GM10266 (cell line): ENCODE results near the gene MARK4.

Source experiments
- DNase-seq: peaks from one replicate; pipeline ENCODE4 v3.0.0; 2012; ENCODE audit errors: extremely low spot score
- TF ChIP-seq, protein P1 (sequence below): IDR thresholded peaks from 2 replicates; pipeline ENCODE4 v1.5.1; 2012; ENCODE audit warnings: mild to moderate bottlenecking, low read depth; ENCODE audit not compliant: control insufficient read depth, insufficient read depth; ENCODE audit errors: missing control alignments

Gene MARK4

DNA sequence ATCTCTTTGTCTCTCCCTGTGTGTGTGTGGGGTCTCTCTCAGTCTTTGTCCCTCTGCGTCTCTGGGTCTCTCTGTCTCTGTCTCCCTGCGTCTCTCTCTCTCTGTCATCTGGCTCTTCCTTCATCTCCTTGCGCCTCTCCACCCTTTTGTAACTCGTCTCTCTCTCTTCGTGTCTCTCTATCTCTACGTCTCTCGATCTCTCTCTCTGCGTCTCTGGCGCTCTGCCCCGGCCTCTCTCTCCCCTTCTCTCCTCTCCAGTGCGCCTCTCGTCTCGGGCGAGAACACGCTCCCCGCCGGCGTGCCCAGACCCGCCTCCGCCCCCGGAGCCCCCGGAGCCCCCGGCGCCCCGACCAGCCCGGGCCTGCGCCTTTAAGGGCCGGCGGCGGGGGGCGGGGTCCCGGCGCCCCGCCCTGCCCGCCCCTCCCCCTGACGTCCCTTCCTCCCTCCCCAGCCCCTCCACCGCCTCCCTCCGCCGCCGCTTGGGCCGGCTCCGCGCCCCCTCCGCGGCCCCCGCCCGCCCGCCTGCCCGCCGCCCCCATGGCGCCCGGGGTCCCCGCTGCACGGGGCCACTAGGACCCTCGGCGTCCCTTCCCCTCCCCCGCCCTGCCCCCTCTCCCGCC is at the start of gene MARK4:
Gene MARK4, plus strand, starts transcription at position 440 of the 620 bp plus-strand sequence. CDS start 318 bp downstream, outside the sequence.
- DNase-seq, result peak; percentile 99
- TF ChIP-seq, protein P1, sequence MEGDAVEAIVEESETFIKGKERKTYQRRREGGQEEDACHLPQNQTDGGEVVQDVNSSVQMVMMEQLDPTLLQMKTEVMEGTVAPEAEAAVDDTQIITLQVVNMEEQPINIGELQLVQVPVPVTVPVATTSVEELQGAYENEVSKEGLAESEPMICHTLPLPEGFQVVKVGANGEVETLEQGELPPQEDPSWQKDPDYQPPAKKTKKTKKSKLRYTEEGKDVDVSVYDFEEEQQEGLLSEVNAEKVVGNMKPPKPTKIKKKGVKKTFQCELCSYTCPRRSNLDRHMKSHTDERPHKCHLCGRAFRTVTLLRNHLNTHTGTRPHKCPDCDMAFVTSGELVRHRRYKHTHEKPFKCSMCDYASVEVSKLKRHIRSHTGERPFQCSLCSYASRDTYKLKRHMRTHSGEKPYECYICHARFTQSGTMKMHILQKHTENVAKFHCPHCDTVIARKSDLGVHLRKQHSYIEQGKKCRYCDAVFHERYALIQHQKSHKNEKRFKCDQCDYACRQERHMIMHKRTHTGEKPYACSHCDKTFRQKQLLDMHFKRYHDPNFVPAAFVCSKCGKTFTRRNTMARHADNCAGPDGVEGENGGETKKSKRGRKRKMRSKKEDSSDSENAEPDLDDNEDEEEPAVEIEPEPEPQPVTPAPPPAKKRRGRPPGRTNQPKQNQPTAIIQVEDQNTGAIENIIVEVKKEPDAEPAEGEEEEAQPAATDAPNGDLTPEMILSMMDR, result no peak

DNA sequence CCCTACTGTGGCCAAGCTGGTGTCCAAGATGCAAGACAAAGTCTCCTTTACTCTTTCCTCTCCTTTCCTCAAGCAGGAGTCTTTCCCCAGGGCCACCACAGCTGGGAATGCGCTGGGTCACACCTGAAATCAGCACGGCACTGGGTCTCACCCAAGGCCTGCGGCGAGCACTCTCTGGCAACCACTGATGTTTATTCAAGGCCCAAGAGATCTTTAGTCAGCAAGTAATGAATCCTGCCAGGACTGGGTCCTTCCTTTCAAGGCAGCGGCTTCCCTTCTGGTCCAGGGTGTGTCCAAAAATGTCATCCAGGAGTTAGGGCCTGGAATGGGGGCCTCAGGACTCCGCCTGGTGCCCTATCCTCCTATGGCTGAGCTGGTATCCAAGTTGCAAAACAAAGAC is 48.4 kb upstream of the MARK4 start:
- TF ChIP-seq, protein P1, result no peak
- DNase-seq, result no peak

DNA sequence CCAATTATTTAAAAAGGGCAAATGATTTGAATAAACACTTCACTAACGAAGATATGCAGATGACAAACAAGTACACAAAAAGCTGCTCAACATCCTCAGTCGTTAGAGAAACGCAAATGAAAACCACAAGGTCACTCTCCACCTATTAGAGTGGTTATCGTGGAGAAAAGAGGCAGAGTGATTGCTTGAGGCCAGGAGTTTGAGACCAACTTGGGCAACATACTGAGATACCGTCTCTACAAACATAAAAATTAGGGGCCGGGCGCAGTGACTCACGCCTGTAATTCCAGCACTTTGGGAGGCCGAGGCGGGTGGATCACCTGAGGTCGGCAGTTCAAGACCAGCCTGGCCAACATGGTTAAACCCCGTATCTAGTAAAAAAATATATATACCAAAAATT is 45.3 kb upstream of the MARK4 start:
- DNase-seq, result no peak
- TF ChIP-seq, protein P1, result no peak

DNA sequence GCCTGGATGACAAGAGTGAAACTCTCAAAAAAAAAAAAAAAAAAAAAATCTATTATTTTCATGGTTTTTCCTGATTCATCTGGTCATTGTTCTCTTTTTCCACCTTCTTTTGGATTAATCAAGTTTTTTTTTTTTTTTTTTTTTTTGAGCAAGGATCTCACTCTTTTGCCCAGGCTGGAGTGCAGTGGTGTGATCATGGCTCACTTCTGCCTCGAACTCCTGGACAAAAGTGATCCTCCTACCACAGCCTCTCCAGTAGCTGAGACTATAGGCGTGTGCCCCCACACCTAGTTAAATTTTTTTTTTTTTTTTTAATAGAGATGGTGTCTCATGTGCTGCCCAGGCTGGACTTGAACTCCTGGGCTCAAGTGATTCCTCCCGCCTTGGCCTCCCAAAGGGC is 44.7 kb upstream of the MARK4 start:
- TF ChIP-seq, protein P1, result no peak
- DNase-seq, result no peak

DNA sequence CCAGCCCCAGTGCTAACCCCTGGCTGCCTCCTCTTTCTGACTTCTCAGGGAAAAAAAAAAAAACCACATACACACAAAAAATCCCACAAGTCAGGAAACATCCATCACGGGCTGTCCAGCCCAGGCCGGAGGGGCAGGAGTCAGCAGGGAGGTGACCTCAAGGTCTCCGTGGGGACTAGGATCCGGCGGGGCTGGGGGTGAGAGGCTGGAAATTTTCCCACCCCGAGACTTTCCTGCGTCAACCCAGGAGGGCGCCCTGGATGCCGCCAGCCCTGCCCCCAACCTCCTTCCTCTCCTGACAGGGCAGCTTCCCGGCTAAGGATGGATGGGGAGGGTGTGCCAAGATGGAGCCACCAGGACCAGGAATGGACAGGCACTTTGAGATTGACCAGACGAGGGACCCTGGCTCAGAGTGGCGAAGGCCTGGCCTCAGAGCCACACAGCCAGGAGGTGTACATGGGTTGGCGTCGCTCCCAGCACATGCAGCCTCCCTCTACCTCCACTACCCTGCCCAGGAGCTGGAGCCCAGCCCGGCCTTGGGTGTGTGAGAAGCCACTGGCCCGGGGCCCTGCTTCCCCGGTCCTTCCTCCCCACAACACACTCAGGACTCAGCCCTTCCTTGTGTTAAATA is 39.2 kb upstream of the MARK4 start:
- peak; percentile 11 for DNase-seq
- TF ChIP-seq, protein P1, result no peak

DNA sequence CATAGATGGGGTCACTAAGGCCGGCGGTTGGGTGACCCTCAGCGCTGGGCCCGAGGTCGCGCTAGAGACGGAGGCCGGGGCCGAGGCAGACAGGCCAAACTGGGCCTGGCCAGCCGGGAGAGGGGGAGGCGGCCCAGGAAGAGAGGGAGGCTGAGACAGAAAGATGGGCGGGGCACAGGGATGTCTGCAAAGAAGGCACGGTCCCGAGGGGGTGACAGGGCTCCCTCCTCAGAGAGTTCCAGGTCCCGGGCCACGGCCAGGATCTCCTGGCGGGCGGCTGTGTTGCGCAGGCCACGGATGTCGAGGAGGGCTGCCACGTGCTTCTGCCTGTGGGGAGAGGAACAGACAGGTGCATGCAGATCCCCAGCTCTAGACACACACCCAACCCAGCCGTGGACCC is 38.0 kb upstream of the MARK4 start:
- TF ChIP-seq, protein P1, result no peak
- no peak for DNase-seq
